Liver (tissue), 9 donors: Measurements from ENCODE around the gene BPGM. TPM values are rescaled to one million over a fixed set of nuclear protein-coding genes. Genes with fewer than 3 reads are reported as not detected.

Experiments used
- DNase-seq: peaks from one replicate; pipeline ENCODE4 v3.0.0-alpha.2; 2017; ENCODE audit warnings: low spot score
- H3K27ac ChIP-seq, 2 donors: one replicate each; pipeline ENCODE4 v1.7.0; 2013; ENCODE audit warnings: inconsistent platforms in 2 of 2, low read length in 2 of 2, control low read depth in 1 of 2, low read depth in 1 of 2, mild to moderate bottlenecking in 1 of 2
- H3K27me3 ChIP-seq, 4 donors: one replicate each; pipeline versions ENCODE4 v1.6.1 to v1.7.0; 2013; ENCODE audit warnings: low read length in 3 of 4, inconsistent platforms in 1 of 4, mild to moderate bottlenecking in 1 of 4, moderate library complexity in 1 of 4; ENCODE audit not compliant: control insufficient read depth in 4 of 4, insufficient read depth in 4 of 4
- H3K36me3 ChIP-seq, 4 donors: one replicate each; pipeline versions ENCODE4 v1.6.1 to v1.7.0; 2013; ENCODE audit warnings: low read length in 3 of 4, mild to moderate bottlenecking in 3 of 4, low read depth in 1 of 4, moderate library complexity in 1 of 4; ENCODE audit not compliant: control insufficient read depth in 4 of 4, insufficient read depth in 3 of 4
- H3K4me1 ChIP-seq, 4 donors: one replicate each; pipeline versions ENCODE4 v1.6.1 to v1.7.0; 2013; ENCODE audit warnings: low read length in 3 of 4, mild to moderate bottlenecking in 3 of 4, moderate library complexity in 1 of 4; ENCODE audit not compliant: control insufficient read depth in 4 of 4, insufficient read depth in 4 of 4
- H3K4me3 ChIP-seq, 3 donors: one replicate each; pipeline versions ENCODE4 v1.6.1 to v1.7.0; 2013; ENCODE audit warnings: low read length in 3 of 3, control low read depth in 1 of 3, low read depth in 1 of 3, mild to moderate bottlenecking in 1 of 3
- H3K9ac ChIP-seq, 2 donors: one replicate each; pipeline ENCODE4 v1.7.0; 2013; ENCODE audit warnings: low read length in 2 of 2, mild to moderate bottlenecking in 2 of 2, moderate library complexity in 2 of 2, control low read depth in 1 of 2, low read depth in 1 of 2
- H3K9me3 ChIP-seq, 4 donors: one replicate each; pipeline versions ENCODE4 v1.6.1 to v1.7.0; 2013; ENCODE audit warnings: low read length in 3 of 4; ENCODE audit not compliant: control insufficient read depth in 4 of 4
- ATF3 ChIP-seq: IDR thresholded peaks from 2 replicates; pipeline ENCODE4 v1.6.1; 2016; ENCODE audit warnings: antibody characterized with exemption
- CTCF ChIP-seq: fragments of 150-350 bp; IDR thresholded peaks from 2 replicates; pipeline ENCODE4 v1.5.1; 2017; ENCODE audit warnings: improper control_type of control experiment, low read depth, low read length; ENCODE audit not compliant: missing input control
- EGR1 ChIP-seq, 2 donors: IDR thresholded peaks; 2 replicates each; pipeline ENCODE4 v1.6.1; 2016 to 2018; ENCODE audit warnings: antibody characterized with exemption in 2 of 2, low read depth in 2 of 2
- FOXA1 ChIP-seq: IDR thresholded peaks from 2 replicates; pipeline ENCODE4 v1.6.1; 2016; ENCODE audit warnings: antibody characterized with exemption
- FOXA2 ChIP-seq: IDR thresholded peaks from 2 replicates; pipeline ENCODE4 v1.6.1; 2016; ENCODE audit warnings: antibody characterized with exemption
- GABPA ChIP-seq, 2 donors: IDR thresholded peaks in 1 of 2; conservative IDR thresholded peaks in 1 of 2; 2 replicates each; pipeline ENCODE4 v1.6.1; 2016; ENCODE audit warnings: antibody characterized with exemption in 2 of 2, mild to moderate bottlenecking in 1 of 2, moderate library complexity in 1 of 2
- HNF4A ChIP-seq, 2 donors: conservative IDR thresholded peaks; 2 replicates each; pipeline ENCODE4 v1.6.1; 2016; ENCODE audit warnings: antibody characterized with exemption in 2 of 2, mild to moderate bottlenecking in 2 of 2
- HNF4G ChIP-seq: IDR thresholded peaks from 2 replicates; pipeline ENCODE4 v1.6.1; 2016; ENCODE audit warnings: antibody characterized with exemption
- JUND ChIP-seq, 2 donors: IDR thresholded peaks; 2 replicates each; pipeline ENCODE4 v1.6.1; 2016; ENCODE audit warnings: antibody characterized with exemption in 2 of 2
- MAX ChIP-seq: IDR thresholded peaks from 2 replicates; pipeline ENCODE4 v1.6.1; 2016; ENCODE audit warnings: antibody characterized with exemption
- NR2F2 ChIP-seq: IDR thresholded peaks from 2 replicates; pipeline ENCODE4 v1.6.1; 2016; ENCODE audit warnings: antibody characterized with exemption
- RAD21 ChIP-seq, 2 donors: IDR thresholded peaks; 2 replicates each; pipeline ENCODE4 v1.6.1; 2016; ENCODE audit warnings: antibody characterized with exemption in 2 of 2, mild to moderate bottlenecking in 2 of 2
- REST ChIP-seq: IDR thresholded peaks from 2 replicates; pipeline ENCODE4 v1.6.1; 2016; ENCODE audit warnings: antibody characterized with exemption, mild to moderate bottlenecking
- RXRA ChIP-seq, 2 donors: IDR thresholded peaks; 2 replicates each; pipeline ENCODE4 v1.6.1; 2017 to 2018; ENCODE audit warnings: antibody characterized with exemption in 2 of 2, mild to moderate bottlenecking in 1 of 2
- SP1 ChIP-seq: IDR thresholded peaks from 2 replicates; pipeline ENCODE4 v1.6.1; 2018; ENCODE audit warnings: antibody characterized with exemption, mild to moderate bottlenecking
- TAF1 ChIP-seq: conservative IDR thresholded peaks from 2 replicates; pipeline ENCODE4 v1.6.1; 2016; ENCODE audit warnings: antibody characterized with exemption, mild to moderate bottlenecking
- YY1 ChIP-seq: IDR thresholded peaks from 2 replicates; pipeline ENCODE4 v1.6.1; 2016; ENCODE audit warnings: antibody characterized with exemption, mild to moderate bottlenecking
- ZBTB33 ChIP-seq: IDR thresholded peaks from 2 replicates; pipeline ENCODE4 v1.6.1; 2016; ENCODE audit warnings: antibody characterized with exemption
- WGBS: extraction: QIAGEN DNeasy Blood & Tissue Kit; methylation state at CpG from one replicate; pipeline ENCODE4 v1.1.7; 2013; 5-methylcytosine and 5-hydroxymethylcytosine counted together
- polyA plus RNA-seq, 2 donors: library from polyadenylated mRNA; stranded (reverse) in 1 of 2; unstranded in 1 of 2; fragments of 200-250 nt in 1 of 2; fragments of >200 nt in 1 of 2; fragmentation: Nextera tagmentation in 1 of 2; extraction: Ambion mirVana in 1 of 2; gene quantifications; one replicate each; pipeline versions ENCODE4 v1.2.1 to v1.2.3, GENCODE V29; 2013 to 2015
- total RNA-seq, 2 donors: library from RNA; depleted of rRNA; stranded (reverse); fragments of >200 nt; gene quantifications; one replicate each; pipeline ENCODE4 v1.2.3, GENCODE V29; 2014
- donor health status: healthy.
- donor health status: healthy.
- donor health status: healthy.
- donor health status: healthy.
- donor health status: healthy.

Gene BPGM
- total RNA-seq (100 to 1,000 TPM in 1 of 2 donors, 1 to 10 TPM in 1; 8.9 to 250 TPM), polyA plus RNA-seq (1 to 10 TPM; 6.1 to 6.3 TPM)

- WGBS = under 1% methylated on average over 36 of the region's 36 CpGs
- DNase-seq = peak; percentile 98
These were observed at the start of gene BPGM for GRCh38 chr7:134646425-134647305. BPGM (plus strand) TSS chr7:134646853; CDS start chr7:134661508, 14,655 bp downstream.

More at GRCh38 chr7:134646425-134647305, at the start of gene BPGM:
- peak within 1 kb of the TSS; percentile 53 to 78 for H3K27ac ChIP-seq
- peak within 1 kb of the TSS; percentile 68 to 100 for H3K9ac ChIP-seq
- no peaks in the 10 kb centered on the region for H3K27me3 ChIP-seq
- no peaks in the 10 kb centered on the region for H3K9me3 ChIP-seq
- H3K4me3 ChIP-seq = peak within 1 kb of the TSS; percentile 69 to 98 (median 97)
- peaks cover 4 to 17% (median 8%) of the 10 kb centered on the region in 4 donors for H3K4me1 ChIP-seq
- H3K36me3 ChIP-seq = no peaks in the 10 kb centered on the region
- peak; percentile 82 for TF ChIP-seq REST
- TF ChIP-seq FOXA2 = no peak
- TF ChIP-seq YY1 = peak; percentile 96
- peak; percentile 78 for TF ChIP-seq ZBTB33
- TF ChIP-seq RAD21 (IDR thresholded peaks at IDR 0.05) = peak; percentile 13 to 40
- TF ChIP-seq JUND (IDR thresholded peaks at IDR 0.05) = peak in 1 of 2 donors; percentile 11
- peak; percentile 96 for TF ChIP-seq TAF1
- peak; percentile 27 for TF ChIP-seq ATF3
- TF ChIP-seq HNF4G = no peak
- peak in 1 of 2 donors; percentile 37 for TF ChIP-seq RXRA (IDR thresholded peaks at IDR 0.05)
- no peak for TF ChIP-seq NR2F2
- TF ChIP-seq SP1 = peak; percentile 98
- peak; percentile 96 to 98 for TF ChIP-seq GABPA (IDR thresholded peaks at IDR 0.05 in 1 of 2, conservative IDR thresholded peaks at IDR 0.05 in 1 of 2)
- TF ChIP-seq EGR1 (IDR thresholded peaks at IDR 0.05; ENCODE audit: low read depth in 2 of 2) = peak in 1 of 2 donors; percentile 54
- peak; percentile 68 for TF ChIP-seq MAX
- peak; percentile 12 for TF ChIP-seq FOXA1
- no peak for TF ChIP-seq HNF4A (conservative IDR thresholded peaks at IDR 0.05)
- TF ChIP-seq CTCF = no peak
